ENCODE measurements around the gene CPN1.

- TF ChIP-seq CTCF (IDR thresholded peaks at IDR 0.05) (no peak), POLR2AphosphoS5 (IDR thresholded peaks at IDR 0.05) (no peak)
These were observed 43.1 kb downstream of the CPN1 start for GRCh38 chr10:100038561-100039071.
